A549 treated with GW870086 at 1 μM for 4 hours (cell line): ENCODE measurements around the gene NCK2. TPM values are rescaled to one million over a fixed set of nuclear protein-coding genes. Genes with fewer than 3 reads are reported as not detected.

Source experiments
- total RNA-seq: library from RNA; stranded (reverse); fragments of 200-300 nt; extraction: Qiagen RNA extraction; gene quantifications from 5 replicates; pipeline ENCODE4 v1.2.3, GENCODE V29; 2022; ENCODE audit warnings: low read depth

Gene NCK2
- 20.1 to 28.4 TPM (median 25.6 TPM) in 5 replicates for total RNA-seq

GRCh38 chr2:105744909-105745853 lies at the start of gene NCK2:
Gene NCK2 (plus strand): TSS chr2:105744912. CDS start chr2:105855064, 110,152 bp downstream.

